PC-3 (cell line): Measurements from ENCODE around the gene RYR2.

Source experiments
- EZH2 ChIP-seq: fragments of 300-600 bp; sonication (generic); IDR thresholded peaks from one replicate; pipeline ENCODE4 v1.6.1; 2017; ENCODE audit warnings: antibody characterized with exemption, mild to moderate bottlenecking, low read length; ENCODE audit not compliant: unreplicated experiment
- EZH2phosphoT487 ChIP-seq: fragments of 300-600 bp; sonication (generic); IDR thresholded peaks from 2 replicates; pipeline ENCODE4 v1.6.1; 2018; ENCODE audit warnings: mild to moderate bottlenecking, antibody characterized with exemption, low read length, borderline replicate concordance
- TF ChIP-seq, protein P1 (sequence below): fragments of 300-600 bp; sonication (generic); conservative IDR thresholded peaks from 2 replicates; pipeline ENCODE4 v1.5.1; 2017; ENCODE audit warnings: antibody characterized with exemption, low read depth, mild to moderate bottlenecking, low read length

DNA sequence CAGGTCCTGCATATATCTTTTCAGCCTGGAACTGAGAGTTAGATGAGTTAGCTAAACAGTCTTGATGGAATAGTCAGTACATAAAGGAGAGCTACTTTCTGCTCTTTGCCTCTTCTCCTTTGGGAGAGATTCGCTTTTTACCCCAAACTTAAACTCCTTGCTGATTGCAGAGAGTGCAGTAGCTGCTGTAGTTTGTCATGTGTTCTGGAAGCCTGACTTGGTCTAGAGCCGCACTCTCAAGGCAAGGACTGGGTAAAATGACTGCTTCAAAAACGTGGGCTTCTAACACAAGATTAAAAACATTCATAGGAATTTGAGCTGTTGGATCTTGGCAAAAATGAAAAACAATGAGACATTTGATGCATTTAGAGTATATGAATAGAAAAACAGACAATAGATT is 351.6 kb downstream of the RYR2 start:
- TF ChIP-seq, protein P1, sequence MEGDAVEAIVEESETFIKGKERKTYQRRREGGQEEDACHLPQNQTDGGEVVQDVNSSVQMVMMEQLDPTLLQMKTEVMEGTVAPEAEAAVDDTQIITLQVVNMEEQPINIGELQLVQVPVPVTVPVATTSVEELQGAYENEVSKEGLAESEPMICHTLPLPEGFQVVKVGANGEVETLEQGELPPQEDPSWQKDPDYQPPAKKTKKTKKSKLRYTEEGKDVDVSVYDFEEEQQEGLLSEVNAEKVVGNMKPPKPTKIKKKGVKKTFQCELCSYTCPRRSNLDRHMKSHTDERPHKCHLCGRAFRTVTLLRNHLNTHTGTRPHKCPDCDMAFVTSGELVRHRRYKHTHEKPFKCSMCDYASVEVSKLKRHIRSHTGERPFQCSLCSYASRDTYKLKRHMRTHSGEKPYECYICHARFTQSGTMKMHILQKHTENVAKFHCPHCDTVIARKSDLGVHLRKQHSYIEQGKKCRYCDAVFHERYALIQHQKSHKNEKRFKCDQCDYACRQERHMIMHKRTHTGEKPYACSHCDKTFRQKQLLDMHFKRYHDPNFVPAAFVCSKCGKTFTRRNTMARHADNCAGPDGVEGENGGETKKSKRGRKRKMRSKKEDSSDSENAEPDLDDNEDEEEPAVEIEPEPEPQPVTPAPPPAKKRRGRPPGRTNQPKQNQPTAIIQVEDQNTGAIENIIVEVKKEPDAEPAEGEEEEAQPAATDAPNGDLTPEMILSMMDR: no peak
- no peak for TF ChIP-seq EZH2
- TF ChIP-seq EZH2phosphoT487: no peak
